ENCODE data around the gene MPRIP. TPM values are rescaled to one million over a fixed set of nuclear protein-coding genes. Genes with fewer than 3 reads are reported as not detected.

Gene MPRIP
- polyA plus RNA-seq, 1 donor from 2014 or later, result 47.3 TPM

DNA sequence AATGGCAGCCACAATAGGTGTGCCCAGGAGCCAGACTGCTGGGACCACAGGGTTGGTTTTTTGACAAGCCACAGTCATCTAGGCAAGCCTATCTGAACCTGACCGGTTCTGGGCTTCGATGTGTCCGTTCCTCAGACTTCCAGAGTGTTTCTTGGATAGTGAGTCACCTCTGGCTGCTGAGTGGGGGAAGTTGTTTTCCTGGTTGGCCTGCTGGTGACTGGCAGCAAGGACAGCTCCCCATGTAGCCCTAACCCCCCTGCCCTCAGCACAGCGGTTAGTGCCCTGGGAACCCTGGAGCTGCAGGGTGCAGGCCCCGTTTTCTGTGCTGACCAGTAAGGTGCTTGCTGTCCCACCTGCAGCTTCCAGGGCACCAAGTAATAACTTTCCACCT is 98.3 kb downstream of the MPRIP start:
- H3K79me2 ChIP-seq (replicated peaks; ENCODE audit: insufficient read depth, low read length), result no peaks in the 10 kb centered on the region
- TF ChIP-seq POLR2AphosphoS5 (IDR thresholded peaks at IDR 0.05) (no peak), TAF1 (IDR thresholded peaks at IDR 0.05; ENCODE audit: low read depth) (no peak), EZH2 (IDR thresholded peaks at IDR 0.05; ENCODE audit: borderline replicate concordance, insufficient read depth, low read length, poor library complexity, severe bottlenecking) (no peak), EP300 (conservative IDR thresholded peaks at IDR 0.05; ENCODE audit: poor library complexity, severe bottlenecking) (no peak), REST (IDR thresholded peaks at IDR 0.05; ENCODE audit: borderline replicate concordance) (no peak), RAD21 (conservative IDR thresholded peaks at IDR 0.05) (no peak), SMC3 (conservative IDR thresholded peaks at IDR 0.05; ENCODE audit: poor library complexity) (no peak), MXI1 (conservative IDR thresholded peaks at IDR 0.05; ENCODE audit: poor library complexity, severe bottlenecking) (no peak)
- TF ChIP-seq, protein P1, sequence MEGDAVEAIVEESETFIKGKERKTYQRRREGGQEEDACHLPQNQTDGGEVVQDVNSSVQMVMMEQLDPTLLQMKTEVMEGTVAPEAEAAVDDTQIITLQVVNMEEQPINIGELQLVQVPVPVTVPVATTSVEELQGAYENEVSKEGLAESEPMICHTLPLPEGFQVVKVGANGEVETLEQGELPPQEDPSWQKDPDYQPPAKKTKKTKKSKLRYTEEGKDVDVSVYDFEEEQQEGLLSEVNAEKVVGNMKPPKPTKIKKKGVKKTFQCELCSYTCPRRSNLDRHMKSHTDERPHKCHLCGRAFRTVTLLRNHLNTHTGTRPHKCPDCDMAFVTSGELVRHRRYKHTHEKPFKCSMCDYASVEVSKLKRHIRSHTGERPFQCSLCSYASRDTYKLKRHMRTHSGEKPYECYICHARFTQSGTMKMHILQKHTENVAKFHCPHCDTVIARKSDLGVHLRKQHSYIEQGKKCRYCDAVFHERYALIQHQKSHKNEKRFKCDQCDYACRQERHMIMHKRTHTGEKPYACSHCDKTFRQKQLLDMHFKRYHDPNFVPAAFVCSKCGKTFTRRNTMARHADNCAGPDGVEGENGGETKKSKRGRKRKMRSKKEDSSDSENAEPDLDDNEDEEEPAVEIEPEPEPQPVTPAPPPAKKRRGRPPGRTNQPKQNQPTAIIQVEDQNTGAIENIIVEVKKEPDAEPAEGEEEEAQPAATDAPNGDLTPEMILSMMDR (IDR thresholded peaks at IDR 0.05; ENCODE audit: poor library complexity, severe bottlenecking), result no peak
- no peaks in the 10 kb centered on the region for H3F3A ChIP-seq (ENCODE audit: insufficient read depth, low read length, poor library complexity, severe bottlenecking)
- no peaks in the 10 kb centered on the region for H4K20me1 ChIP-seq (ENCODE audit: insufficient read depth)
- H2AFZ ChIP-seq (ENCODE audit: low read depth, low read length), result no peak overlapping the region
- H3K27ac ChIP-seq (ENCODE audit: low read length), result no peak overlapping the region
- no peaks in the 10 kb centered on the region for H3K9me3 ChIP-seq (ENCODE audit: low read length)
- no peak overlapping the region for H3K4me3 ChIP-seq (ENCODE audit: low read length)
- H3K36me3 ChIP-seq (ENCODE audit: insufficient read depth, low read length), result peaks cover 10% of the 10 kb centered on the region
- H3K4me2 ChIP-seq (ENCODE audit: low read length), result no peak overlapping the region
- H3K27me3 ChIP-seq (ENCODE audit: insufficient read depth, low read depth, low read length), result no peaks in the 10 kb centered on the region
- no peak overlapping the region for H3K9ac ChIP-seq (ENCODE audit: low read length)
- no peaks in the 10 kb centered on the region for H3K9me2 ChIP-seq (ENCODE audit: insufficient read depth, low read length)

- no peak overlapping the region for H3K27ac ChIP-seq (ENCODE audit: low read length)
- H4K20me1 ChIP-seq (ENCODE audit: insufficient read depth), result no peaks in the 10 kb centered on the region
- no peaks in the 10 kb centered on the region for H3K9me2 ChIP-seq (ENCODE audit: insufficient read depth, low read length)
- no peak overlapping the region for H2AFZ ChIP-seq (ENCODE audit: low read depth, low read length)
- no peaks in the 10 kb centered on the region for H3K79me2 ChIP-seq (replicated peaks; ENCODE audit: insufficient read depth, low read length)
- TF ChIP-seq TAF1 (IDR thresholded peaks at IDR 0.05; ENCODE audit: low read depth) (no peak), REST (IDR thresholded peaks at IDR 0.05; ENCODE audit: borderline replicate concordance) (no peak), RAD21 (conservative IDR thresholded peaks at IDR 0.05) (no peak), SMC3 (conservative IDR thresholded peaks at IDR 0.05; ENCODE audit: poor library complexity) (no peak), MXI1 (conservative IDR thresholded peaks at IDR 0.05; ENCODE audit: poor library complexity, severe bottlenecking) (no peak), EP300 (conservative IDR thresholded peaks at IDR 0.05; ENCODE audit: poor library complexity, severe bottlenecking) (no peak), POLR2AphosphoS5 (IDR thresholded peaks at IDR 0.05) (no peak), EZH2 (IDR thresholded peaks at IDR 0.05; ENCODE audit: borderline replicate concordance, insufficient read depth, low read length, poor library complexity, severe bottlenecking) (no peak)
- TF ChIP-seq, protein P1 (IDR thresholded peaks at IDR 0.05; ENCODE audit: poor library complexity, severe bottlenecking), result no peak
- peaks cover 10% of the 10 kb centered on the region for H3K36me3 ChIP-seq (ENCODE audit: insufficient read depth, low read length)
- H3K9ac ChIP-seq (ENCODE audit: low read length), result no peak overlapping the region
- H3K4me3 ChIP-seq (ENCODE audit: low read length), result no peak overlapping the region
- H3F3A ChIP-seq (ENCODE audit: insufficient read depth, low read length, poor library complexity, severe bottlenecking), result no peaks in the 10 kb centered on the region
- no peaks in the 10 kb centered on the region for H3K9me3 ChIP-seq (ENCODE audit: low read length)
- no peak overlapping the region for H3K4me2 ChIP-seq (ENCODE audit: low read length)
- no peaks in the 10 kb centered on the region for H3K27me3 ChIP-seq (ENCODE audit: insufficient read depth, low read depth, low read length)
These were observed 99.0 kb downstream of the MPRIP start for GRCh38 chr17:17141279-17141678.
